PC-3 (cell line): ENCODE measurements around the gene LCORL.

ENCODE experiments used
- EZH2phosphoT487 ChIP-seq: fragments of 300-600 bp; sonication (generic); IDR thresholded peaks from 2 replicates; pipeline ENCODE4 v1.6.1; 2018; ENCODE audit warnings: mild to moderate bottlenecking, antibody characterized with exemption, low read length, borderline replicate concordance
- TF ChIP-seq, protein P1 (sequence below): fragments of 300-600 bp; sonication (generic); conservative IDR thresholded peaks from 2 replicates; pipeline ENCODE4 v1.5.1; 2017; ENCODE audit warnings: antibody characterized with exemption, low read depth, mild to moderate bottlenecking, low read length

DNA sequence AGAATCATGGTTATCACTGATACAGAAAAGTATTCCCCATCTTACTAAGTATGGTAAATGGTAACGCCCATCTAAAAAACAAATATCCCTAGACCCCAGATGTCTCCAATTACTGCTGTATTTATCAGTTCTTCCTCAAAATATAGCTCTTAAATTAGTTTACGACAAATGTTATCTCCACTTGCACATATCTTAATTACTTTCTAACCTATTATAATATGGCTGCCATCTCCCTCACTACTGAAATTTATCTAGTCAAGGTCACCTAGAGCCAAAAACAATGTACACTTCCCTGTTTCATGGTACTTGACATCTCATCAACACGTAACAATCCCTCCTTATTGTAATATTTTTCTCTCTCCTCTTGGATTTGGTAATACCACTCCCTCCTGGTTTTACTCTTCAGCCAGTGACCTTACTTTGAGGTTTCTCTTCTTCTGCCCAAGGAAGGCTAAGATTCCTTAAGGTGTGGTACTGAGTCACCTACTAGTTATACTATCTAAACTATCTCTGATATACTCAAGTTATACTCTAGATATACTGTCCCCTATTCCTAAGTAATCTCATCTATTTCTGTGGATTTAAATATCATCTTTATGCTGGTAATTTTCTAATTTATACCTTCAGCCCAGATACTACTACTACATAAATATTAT lies 8.6 kb downstream of the LCORL start:
- TF ChIP-seq, protein P1, sequence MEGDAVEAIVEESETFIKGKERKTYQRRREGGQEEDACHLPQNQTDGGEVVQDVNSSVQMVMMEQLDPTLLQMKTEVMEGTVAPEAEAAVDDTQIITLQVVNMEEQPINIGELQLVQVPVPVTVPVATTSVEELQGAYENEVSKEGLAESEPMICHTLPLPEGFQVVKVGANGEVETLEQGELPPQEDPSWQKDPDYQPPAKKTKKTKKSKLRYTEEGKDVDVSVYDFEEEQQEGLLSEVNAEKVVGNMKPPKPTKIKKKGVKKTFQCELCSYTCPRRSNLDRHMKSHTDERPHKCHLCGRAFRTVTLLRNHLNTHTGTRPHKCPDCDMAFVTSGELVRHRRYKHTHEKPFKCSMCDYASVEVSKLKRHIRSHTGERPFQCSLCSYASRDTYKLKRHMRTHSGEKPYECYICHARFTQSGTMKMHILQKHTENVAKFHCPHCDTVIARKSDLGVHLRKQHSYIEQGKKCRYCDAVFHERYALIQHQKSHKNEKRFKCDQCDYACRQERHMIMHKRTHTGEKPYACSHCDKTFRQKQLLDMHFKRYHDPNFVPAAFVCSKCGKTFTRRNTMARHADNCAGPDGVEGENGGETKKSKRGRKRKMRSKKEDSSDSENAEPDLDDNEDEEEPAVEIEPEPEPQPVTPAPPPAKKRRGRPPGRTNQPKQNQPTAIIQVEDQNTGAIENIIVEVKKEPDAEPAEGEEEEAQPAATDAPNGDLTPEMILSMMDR = no peak
- TF ChIP-seq EZH2phosphoT487 = no peak
